Jurkat, Clone E6-1 (cell line): ENCODE measurements around the gene CHRNE.
"Not testable (repeated sequence)": the region's sequence is repeated elsewhere in the genome, so short reads cannot be mapped to it uniquely, and the experiment has no call there.

Experiments
- DNase-seq: peaks from one replicate; pipeline ENCODE4 v3.0.0-alpha.2; 2011; ENCODE audit warnings: low read depth, low spot score
- H3K4me3 ChIP-seq: 2 replicates; pipeline ENCODE4 v1.5.1; 2011; ENCODE audit warnings: mild to moderate bottlenecking, low read length, control low read depth, moderate library complexity

CHRNE gene

DNA sequence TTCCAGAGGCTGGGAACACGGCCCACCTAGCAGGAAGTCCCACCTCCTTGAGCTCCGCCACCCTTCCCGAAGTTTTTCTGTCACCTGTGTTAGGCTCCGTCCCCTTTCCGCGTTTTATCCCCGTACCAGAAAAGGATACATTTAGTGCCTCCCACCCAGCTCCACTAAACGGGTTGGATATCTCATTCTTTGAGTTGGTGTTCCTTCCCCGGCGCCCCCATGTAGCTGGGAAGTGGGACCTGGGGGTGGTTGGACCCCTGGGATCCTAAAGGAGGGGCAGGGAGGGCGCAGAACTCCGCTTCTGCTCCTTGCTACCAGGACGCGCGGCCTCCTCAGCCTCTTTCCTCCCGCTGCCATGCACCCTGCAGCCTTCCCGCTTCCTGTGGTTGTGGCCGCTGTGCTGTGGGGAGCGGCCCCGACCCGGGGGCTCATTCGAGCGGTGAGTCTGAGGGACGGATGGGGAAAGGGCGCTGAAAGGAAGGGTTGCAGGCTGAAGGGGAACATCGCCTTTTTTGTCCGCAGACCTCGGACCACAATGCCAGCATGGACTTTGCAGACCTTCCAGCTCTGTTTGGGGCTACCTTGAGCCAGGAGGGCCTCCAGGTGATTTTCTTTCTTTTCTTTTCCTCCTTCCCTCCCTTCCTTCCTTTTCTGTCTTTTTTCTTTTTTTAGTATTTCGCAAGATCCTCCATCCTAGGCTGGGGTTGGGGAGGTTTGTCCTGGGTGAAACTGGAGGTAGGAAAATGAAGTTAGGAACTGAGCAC, 37.8 kb upstream of the CHRNE start:
- no peak for DNase-seq
- H3K4me3 ChIP-seq: peak overlapping the region; percentile 98

DNA sequence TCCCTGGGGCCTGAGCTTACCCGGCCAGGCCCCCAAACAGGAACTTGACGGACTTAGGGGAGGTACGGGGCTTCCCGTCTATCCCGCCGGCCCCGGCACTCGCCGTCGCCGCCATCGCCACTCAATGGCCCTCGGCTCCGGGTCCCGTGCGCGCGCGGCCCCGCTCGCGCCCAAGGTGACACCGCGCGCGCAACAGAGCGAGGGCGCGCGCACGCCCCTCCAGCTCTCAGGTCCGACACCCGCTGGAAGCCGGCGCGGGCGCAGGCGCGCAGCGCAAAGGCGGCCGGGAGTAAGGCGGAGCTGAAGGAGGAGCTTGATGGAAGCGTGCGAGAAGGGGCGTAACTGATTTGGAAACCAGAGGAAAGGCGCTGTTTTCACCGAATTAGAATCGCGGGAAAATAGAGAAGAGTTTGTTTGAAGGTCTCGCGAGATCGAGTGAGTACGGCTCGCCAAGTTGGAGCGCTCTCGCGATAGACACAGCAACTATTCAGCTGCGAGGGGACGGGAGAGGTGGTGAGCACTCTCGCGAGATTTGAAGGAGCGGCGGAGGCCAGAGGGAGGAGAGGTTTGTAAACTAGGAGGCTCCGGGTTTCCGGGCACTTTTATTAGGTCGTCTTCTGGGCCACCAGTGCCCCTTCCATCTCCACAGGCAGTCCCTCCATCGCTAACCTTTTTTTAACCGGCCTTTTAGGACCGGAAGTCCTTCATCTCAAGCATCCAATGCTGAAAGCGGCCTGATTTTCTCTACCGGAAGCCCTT, 37.1 kb upstream of the CHRNE start, which contains the start of the genes RNF167 and SLC25A11:
Gene RNF167 (plus strand): TSS at position 473 of the 759 bp plus-strand sequence. CDS start 642 bp downstream, outside the sequence.
Gene SLC25A11 (minus strand): TSS at position 251 of the 759 bp plus-strand sequence. CDS start 136 bp downstream, at position 115.
- H3K4me3 ChIP-seq: peak within 1 kb of the TSS; percentile 98
- peak; percentile 100 for DNase-seq

DNA sequence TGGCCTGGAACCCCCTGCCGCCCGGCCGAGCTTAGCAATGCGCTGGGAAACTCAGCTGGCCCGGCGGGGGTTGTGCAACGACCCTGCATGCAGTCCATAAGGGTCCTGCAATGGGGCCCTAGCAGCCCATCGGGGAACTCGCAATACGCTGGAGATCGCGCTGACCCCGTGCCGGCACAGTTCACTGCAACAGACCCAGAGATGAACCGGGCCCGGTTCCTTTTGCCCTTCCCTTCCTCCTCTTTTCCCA, 36.6 kb upstream of the CHRNE start:
- DNase-seq: no peak
- H3K4me3 ChIP-seq: peak overlapping the region; percentile 98

DNA sequence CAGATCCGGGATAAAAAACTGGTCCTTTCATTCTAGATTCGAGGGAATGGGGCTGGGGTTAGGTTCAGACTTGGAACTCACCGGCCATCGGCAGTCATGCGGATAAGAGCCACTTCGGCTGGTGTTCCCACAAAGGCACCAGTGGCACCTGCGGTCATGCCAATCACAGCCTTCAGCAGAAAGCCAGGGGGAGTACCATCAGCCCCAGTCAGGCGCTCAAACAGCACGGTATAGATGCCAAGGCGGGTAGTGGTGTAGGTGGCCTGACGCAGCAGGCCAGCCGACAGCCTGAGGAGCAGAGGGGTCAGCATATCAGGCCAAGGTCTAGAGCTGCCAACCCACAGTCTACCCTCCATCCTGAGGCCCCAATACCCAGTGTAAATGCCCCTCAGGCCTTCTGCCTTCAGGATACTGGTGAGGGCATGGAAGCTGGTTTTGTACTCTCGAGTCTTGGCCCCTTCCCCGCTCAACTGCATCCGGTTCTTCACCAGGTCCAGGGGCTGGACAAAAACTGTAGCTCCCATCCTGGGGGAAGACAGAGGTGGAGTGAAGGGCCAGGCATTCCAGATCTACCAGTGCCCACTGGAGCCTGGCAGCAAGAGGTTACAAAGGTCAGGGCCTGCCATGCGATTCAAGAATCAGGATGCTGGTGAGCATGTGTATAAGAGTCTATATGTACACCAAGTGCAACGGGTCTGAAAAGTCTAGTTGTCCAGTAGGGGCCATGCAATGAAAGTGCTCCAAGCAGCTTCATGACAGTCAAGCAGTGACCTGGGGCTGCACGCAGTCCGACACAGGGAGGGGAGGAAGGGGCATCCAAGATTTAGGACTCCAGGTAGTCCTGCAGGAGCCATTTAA, 36.0 kb upstream of the CHRNE start:
- no peak for DNase-seq
- peak overlapping the region; percentile 98 for H3K4me3 ChIP-seq

DNA sequence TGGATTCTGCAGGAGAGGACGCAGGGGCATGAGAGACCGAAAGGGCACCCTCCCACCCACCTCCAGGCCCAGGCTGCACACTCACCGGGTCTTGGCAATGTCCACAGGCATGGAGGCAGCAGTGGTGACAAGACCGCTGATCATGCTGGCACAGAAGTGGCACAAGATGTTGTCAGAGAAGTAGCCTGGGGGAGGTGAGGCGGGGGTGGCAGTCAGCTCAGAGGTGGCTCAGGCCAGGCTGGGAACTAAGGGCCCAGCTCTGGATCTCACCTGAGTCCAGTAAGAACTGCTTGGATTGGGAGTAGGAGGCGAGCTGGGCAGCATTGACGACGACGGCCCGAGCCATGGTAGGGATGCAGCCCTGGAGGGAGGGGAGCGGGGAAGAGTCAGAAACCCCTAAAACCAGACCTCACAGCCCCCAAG, 35.2 kb upstream of the CHRNE start:
- H3K4me3 ChIP-seq: no peak overlapping the region

DNA sequence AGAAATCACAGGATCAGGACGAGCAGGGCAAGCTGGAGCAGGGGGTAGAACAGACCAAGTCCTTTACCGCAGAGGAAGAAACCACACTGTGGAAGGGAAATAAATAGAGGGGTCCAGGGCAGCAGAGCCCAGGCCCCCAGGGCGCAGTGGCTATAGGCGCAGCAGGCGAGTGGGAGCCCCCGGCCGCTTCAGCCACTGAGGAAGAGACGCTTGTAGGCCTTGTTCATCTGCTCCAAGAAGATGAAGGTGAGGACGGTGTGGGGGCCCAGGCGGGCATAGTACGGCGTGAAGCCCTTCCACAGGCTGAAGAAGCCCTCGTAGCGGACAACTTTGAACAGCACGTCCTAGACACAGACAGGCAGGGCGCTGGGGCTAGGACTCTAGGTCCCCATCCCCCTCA, 34.7 kb upstream of the CHRNE start:
- no peak for DNase-seq

More for the DNA sequence above, 35.2 kb upstream of the CHRNE start:
- DNase-seq: no peak

DNA sequence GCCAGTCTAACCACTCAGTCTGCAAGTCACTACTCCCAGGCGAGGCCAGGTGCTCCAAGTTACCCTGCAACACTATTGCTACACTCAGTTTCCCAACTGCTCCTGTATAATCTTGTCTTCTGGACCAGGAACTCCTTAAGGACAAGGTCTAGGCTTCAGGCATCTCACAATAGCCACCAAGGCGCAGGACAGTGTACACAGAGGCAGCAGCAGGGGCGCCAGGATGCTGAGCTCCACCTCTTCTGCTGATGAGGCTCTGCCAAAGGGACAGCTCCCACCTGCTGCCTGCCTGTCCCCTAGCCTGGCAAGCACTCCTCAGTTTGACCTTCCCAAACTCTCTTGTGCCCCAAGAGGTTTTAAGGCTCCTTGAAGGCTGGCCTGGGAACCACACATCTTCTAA, 33.5 kb upstream of the CHRNE start:
- no peak overlapping the region for H3K4me3 ChIP-seq
- no peak for DNase-seq

More for the DNA sequence above, 34.7 kb upstream of the CHRNE start:
- no peak overlapping the region for H3K4me3 ChIP-seq

DNA sequence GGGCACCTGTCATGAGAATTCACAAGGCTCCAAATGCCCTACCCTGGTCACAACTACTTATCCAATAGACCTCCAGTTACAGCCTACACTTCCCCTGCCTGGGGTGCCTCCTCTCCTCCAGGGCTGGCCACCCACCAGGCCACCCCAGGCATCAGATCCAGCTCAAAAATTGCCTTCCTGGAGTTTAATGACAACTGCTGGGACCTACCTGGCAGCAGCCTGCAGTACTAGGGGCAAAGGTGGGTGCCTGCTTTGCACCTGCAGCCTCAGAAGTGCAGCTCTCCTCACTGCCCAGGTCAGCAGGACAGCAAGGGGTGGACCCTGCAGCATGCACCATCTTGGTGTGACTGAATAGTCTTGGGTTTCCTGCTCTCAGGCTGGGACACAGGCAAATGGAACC, 32.8 kb upstream of the CHRNE start:
- no peak overlapping the region for H3K4me3 ChIP-seq
- DNase-seq: no peak

DNA sequence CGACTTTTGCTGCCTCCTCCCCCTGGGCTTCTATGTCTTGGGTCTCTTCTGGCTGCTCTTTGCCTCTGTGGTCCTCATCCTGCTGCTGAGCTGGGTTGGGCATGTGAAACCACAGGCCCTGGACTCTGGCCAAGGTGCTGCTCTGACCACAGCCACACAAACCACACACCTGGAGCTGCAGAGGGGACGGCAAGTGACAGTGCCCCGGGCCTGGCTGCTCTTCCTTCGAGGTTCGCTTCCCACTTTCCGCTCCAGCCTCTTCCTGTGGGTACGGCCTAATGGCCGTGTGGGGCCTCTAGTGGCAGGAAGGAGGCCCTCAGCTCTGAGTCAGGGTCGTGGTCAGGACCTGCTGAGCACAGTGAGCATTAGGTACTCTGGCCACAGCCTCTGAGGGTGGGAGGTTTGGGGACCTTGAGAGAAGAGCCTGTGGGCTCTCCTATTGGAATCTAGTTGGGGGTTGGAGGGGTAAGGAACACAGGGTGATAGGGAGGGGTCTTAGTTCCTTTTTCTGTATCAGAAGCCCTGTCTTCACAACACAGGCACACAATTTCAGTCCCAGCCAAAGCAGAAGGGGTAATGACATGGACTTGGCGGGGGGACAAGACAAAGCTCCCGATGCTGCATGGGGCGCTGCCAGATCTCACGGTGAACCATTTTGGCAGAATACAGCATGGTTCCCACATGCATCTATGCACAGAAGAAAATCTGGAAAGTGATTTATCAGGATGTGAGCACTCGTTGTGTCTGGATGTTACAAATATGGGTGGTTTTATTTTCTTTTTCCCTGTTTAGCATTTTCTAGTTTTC, 31.5 kb upstream of the CHRNE start:
- no peak for DNase-seq
- H3K4me3 ChIP-seq: no peak overlapping the region

DNA sequence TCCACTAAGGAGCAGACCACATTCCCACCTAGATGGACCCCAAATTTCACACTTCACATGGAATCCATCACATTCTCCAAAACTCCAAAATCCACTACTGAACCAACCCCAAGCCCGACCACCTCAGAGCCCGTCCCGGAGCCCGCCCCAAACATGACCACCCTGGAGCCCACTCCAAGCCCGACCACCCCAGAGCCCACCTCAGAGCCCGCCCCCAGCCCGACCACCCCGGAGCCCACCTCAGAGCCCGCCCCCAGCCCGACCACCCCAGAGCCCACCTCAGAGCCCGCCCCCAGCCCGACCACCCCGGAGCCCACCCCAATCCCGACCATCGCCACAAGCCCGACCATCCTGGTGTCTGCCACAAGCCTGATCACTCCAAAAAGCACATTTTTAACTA, 30.7 kb upstream of the CHRNE start:
- no peak for DNase-seq

DNA sequence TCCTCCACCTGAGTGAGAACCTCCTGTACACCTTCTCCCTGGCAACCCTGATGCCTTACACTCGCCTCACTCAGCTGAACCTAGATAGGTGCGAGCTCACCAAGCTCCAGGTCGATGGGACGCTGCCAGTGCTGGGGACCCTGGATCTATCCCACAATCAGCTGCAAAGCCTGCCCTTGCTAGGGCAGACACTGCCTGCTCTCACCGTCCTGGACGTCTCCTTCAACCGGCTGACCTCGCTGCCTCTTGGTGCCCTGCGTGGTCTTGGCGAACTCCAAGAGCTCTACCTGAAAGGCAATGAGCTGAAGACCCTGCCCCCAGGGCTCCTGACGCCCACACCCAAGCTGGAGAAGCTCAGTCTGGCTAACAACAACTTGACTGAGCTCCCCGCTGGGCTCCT, 29.9 kb upstream of the CHRNE start:
- H3K4me3 ChIP-seq: no peak overlapping the region
- no peak for DNase-seq

More for the DNA sequence above, 30.7 kb upstream of the CHRNE start:
- H3K4me3 ChIP-seq: no peak overlapping the region

DNA sequence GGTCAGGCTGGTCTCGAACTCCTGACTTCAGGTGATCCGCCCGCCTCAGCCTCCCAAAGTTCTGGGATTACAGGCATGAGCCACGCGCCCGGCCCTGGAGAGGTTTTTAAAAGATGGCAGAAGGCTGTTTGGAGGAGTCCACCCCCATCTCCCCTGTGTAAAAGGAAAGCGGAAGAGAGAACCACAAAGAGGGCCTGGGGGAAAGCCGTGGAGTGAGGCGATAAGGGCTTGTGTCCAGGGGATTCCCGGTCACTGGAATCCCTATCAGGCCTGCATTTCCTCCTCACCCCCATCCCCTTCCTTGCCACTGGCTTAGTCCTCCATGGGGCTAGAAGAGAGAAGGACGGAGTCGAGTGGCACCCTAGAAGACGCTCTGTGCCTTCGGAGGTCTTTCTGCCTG, 29.1 kb upstream of the CHRNE start, which contains the start of gene GP1BA:
Gene GP1BA (plus strand): TSS at position 315 of the 400 bp plus-strand sequence. CDS start 328 bp downstream, outside the sequence.
- DNase-seq: no peak
- H3K4me3 ChIP-seq: no peak within 1 kb of the TSS

DNA sequence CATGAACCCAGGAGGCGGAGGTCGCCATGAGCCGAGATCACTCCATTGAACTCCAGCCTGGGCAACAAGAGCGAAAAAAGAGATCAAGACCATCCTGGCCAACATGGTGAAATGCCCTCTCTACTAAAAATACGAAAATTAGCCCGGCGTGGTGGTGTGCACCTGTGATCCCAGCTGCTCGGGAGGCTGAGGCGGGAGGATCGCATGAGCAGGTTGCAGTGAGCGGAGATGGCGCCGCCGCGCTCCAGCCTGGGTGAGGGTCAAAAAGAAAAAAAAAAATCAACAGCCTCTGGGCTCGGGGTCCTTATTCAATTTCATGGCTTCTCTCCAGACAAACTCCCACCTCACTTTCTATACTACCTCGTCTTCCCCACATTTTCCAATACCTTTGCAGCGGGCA, 26.0 kb upstream of the CHRNE start:
- no peak for DNase-seq
- H3K4me3 ChIP-seq: no peak overlapping the region

DNA sequence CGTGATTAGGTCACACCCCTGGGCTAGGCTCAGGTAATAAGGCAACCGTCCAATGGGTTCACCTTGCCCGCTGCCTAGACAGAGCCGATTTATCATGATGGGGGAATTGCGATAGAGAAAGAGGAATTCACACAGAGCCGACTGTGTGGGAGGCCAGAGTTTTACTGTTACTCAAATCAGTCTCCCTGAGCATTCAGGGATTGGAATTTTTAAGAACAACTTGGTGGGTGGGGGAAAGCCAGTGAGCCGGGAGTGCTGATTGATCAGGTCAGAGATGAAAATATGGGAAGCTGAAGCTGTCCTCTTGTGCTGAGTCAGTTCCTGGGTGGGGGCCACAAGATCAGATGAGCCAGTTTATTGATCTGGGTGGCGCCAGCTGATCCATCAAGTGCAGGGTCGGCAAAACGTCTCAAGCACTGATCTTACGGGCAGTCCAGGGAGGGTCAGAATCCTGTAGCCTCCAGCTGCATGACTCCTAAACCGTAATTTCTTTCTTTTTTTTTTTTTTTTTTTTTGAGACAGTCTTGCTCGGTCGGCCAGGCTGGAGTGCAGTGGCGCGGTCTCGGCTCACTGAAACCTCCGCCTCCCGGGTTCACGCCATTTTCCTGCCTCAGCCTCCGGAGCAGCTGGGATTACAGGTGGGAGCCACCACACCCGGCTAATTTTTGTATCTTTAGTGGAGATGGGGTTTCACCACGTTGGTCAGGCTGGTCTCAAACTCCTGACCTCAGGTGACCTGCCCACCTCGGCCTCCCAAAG, 23.9 kb upstream of the CHRNE start:
- H3K4me3 ChIP-seq, DNase-seq: not testable (repeated sequence)

DNA sequence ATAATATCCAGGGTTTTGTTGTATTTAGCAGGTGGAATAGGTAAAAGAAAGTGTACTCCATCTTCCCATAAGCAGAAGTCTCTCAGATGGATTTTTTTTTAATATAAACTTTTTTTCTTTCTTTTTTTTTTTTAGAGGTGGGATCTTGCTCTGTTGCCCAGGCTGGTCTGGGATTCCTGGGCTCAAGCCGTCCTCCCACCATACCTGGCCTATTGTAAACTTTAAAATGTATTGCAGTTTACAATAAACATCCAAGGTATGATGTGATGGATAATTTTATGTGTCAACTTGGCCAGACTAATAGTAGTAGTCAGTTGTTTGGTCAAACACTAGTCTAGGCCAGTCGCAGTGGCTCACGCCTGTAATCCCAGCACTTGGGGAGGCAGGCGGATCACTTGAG, 18.4 kb upstream of the CHRNE start:
- DNase-seq: no peak
- H3K4me3 ChIP-seq: no peak overlapping the region

DNA sequence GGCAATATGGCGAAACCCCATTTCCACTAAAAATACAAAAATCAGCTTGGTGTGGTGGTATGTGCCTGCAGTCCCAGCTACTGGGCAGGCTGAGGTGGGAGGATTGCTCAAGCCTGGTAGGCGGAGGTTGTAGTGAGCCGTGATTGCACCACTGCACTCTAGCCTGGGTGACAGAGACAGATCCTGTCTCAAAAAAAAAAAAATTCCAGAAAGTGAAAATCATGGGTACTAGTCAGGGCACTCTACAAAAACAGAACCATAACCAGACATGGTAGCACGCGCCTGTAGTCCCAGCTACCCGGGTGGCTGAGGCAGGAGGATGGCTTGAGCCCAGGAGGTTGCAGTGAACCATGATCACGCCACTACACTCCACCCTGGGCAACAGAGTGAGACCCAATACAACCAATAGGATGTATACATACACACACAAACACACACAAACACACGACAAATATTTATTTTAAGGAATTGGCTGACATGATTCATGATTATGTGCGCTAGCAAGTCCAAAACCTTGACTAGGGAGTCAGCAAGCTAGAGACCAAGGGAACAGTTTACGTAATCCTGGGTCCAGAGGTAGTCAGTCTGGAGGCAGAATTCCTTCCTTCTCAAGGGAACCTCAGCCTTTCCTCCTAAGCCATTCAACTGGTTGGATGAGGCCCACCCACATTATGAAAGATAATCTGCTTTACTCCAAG, 17.6 kb upstream of the CHRNE start:
- no peak overlapping the region for H3K4me3 ChIP-seq
- DNase-seq: no peak

DNA sequence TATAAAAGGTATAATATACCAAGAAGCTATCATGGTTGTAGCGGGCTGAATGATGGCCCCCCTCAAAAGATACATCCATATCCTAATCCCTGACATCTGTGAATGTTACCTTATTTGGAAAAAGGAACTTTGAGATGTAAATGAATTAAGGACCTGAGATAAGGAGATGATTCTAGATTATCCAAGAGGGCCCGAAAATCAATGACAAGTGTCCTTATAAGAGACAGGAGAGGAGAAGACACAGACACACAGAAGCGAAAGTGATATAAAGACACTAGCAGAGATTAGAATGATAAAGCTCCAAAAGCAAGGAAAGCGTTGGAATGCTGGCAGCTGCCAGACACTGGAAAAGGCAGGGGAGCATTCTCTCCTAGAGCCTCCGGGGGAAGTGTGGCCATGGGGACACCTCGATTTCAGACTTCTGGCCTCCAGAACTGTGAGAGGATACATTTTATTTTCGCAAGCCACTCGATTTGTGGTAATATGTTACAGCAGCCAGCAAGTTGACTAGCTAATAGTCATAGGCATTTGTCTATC, 16.7 kb upstream of the CHRNE start:
- no peak for DNase-seq
- H3K4me3 ChIP-seq: no peak overlapping the region
